A549 (cell line): ENCODE measurements around the gene EMX1. TPM values are rescaled to one million over a fixed set of nuclear protein-coding genes. Genes with fewer than 3 reads are reported as not detected.

Experiments
- ATAC-seq, 2 experiments: fragments of 200-7000 bp in 1 of 2; fragments of >200 bp in 1 of 2; cut with Nextera tagmentation in 1 of 2; cut with Tn5 transposase in 1 of 2; 3 replicates each; pipeline versions ENCODE4 v1.8.0 to v1.9.1; 2018 to 2020; ENCODE audit warnings: mild to moderate bottlenecking in 1 of 2, moderate library complexity in 1 of 2
- CTCF ChIA-PET: fragments of 300-600 bp; sonication (Branson Sonifier 250); formaldehyde crosslinking; extraction: SDS; loops from one replicate; lab custom pipeline; 2021; ENCODE audit warnings: antibody characterized with exemption, inconsistent platforms; lab: Yijun Ruan, JAX
- POLR2A ChIA-PET: fragments of 350-600 bp; formaldehyde crosslinking; extraction: SDS; loops from one replicate; lab custom pipeline; 2021; ENCODE audit warnings: antibody characterized with exemption, inconsistent platforms; lab: Yijun Ruan, JAX
- DNase-seq, 2 experiments: peaks; one replicate each; pipeline versions ENCODE4 v3.0.0 to v3.0.0-alpha.2; 2011 to 2016; ENCODE audit warnings: low read depth in 1 of 2, low spot score in 1 of 2
- FAIRE-seq: peaks from 2 replicates; lab custom pipeline; 2011; peaks lifted over from hg19 to GRCh38; lab: Jason Lieb, UNC
- H3K27ac ChIP-seq, 2 experiments: fragments of >200 bp; sonication (Bioruptor Twin); formaldehyde crosslinking; 3 replicates each; pipeline ENCODE4 v1.5.1; 2016 to 2017
- H3K4me1 ChIP-seq: fragments of >200 bp; sonication (Bioruptor Twin); formaldehyde crosslinking; 3 replicates; pipeline ENCODE4 v1.6.1; 2016
- H3K4me2 ChIP-seq: fragments of >200 bp; sonication (Bioruptor Twin); formaldehyde crosslinking; 3 replicates; pipeline ENCODE4 v1.6.1; 2016
- H3K4me3 ChIP-seq: fragments of >200 bp; sonication (Bioruptor Twin); formaldehyde crosslinking; 3 replicates; pipeline ENCODE4 v1.5.1; 2016
- H3K9me3 ChIP-seq: fragments of >200 bp; sonication (Bioruptor Twin); formaldehyde crosslinking; 3 replicates; pipeline ENCODE4 v1.6.1; 2016
- BHLHE40 ChIP-seq: IDR thresholded peaks from 2 replicates; pipeline ENCODE4 v1.6.1; 2012; ENCODE audit warnings: low read depth, low read length, inconsistent platforms
- CBX2 ChIP-seq: fragments of 200-600 bp; sonication (generic); IDR thresholded peaks from 2 replicates; pipeline ENCODE4 v1.6.1; 2016; ENCODE audit warnings: low read depth, mild to moderate bottlenecking, borderline replicate concordance
- CHD2 ChIP-seq: fragments of 150-350 bp; IDR thresholded peaks from 2 replicates; pipeline ENCODE4 v1.6.1; 2014; ENCODE audit warnings: low read length; ENCODE audit not compliant: partially characterized antibody
- EHF ChIP-seq: fragments of 250-450 bp; sonication (Bioruptor Pico); IDR thresholded peaks from 2 replicates; pipeline ENCODE4 v1.5.0; 2020; ENCODE audit warnings: mild to moderate bottlenecking
- FOSB ChIP-seq: fragments of 250-450 bp; sonication (Bioruptor Pico); IDR thresholded peaks from 2 replicates; pipeline ENCODE4 v1.5.0; 2020; ENCODE audit warnings: mild to moderate bottlenecking, moderate library complexity
- FOSL2 ChIP-seq, 2 experiments: fragments of 450-650 bp in 1 of 2; fragments of >200 bp in 1 of 2; sonication (Bioruptor Twin) in 1 of 2; formaldehyde crosslinking; IDR thresholded peaks; 2 replicates each; pipeline versions ENCODE4 v1.5.0 to v1.6.1; 2016 to 2020; ENCODE audit warnings: mild to moderate bottlenecking in 1 of 2, moderate library complexity in 1 of 2
- FOXS1 ChIP-seq: fragments of 250-450 bp; sonication (Bioruptor Pico); IDR thresholded peaks from 2 replicates; pipeline ENCODE4 v1.5.0; 2020; ENCODE audit warnings: mild to moderate bottlenecking, moderate library complexity
- HOXB13 ChIP-seq: fragments of 250-450 bp; sonication (Bioruptor Pico); IDR thresholded peaks from 2 replicates; pipeline ENCODE4 v1.5.0; 2020; ENCODE audit warnings: low read depth, mild to moderate bottlenecking, moderate library complexity
- JUN ChIP-seq, 2 experiments: fragments of >200 bp; sonication (Bioruptor Twin); formaldehyde crosslinking; IDR thresholded peaks; 2 replicates in 1 of 2; 3 replicates in 1 of 2; pipeline ENCODE4 v1.6.1; 2016 to 2017
- JUNB ChIP-seq: fragments of >200 bp; sonication (Bioruptor Twin); formaldehyde crosslinking; IDR thresholded peaks from 2 replicates; pipeline ENCODE4 v1.6.1; 2016
- KDM5A ChIP-seq: fragments of 200-600 bp; sonication (generic); IDR thresholded peaks from 2 replicates; pipeline ENCODE4 v1.6.1; 2016; ENCODE audit warnings: antibody characterized with exemption, mild to moderate bottlenecking
- MYC ChIP-seq: IDR thresholded peaks from 2 replicates; pipeline ENCODE4 v1.6.1; 2012; ENCODE audit warnings: mild to moderate bottlenecking, inconsistent platforms, low read length, improper control_type of control experiment, borderline replicate concordance
- PBX3 ChIP-seq: IDR thresholded peaks from 2 replicates; pipeline ENCODE4 v1.6.1; 2012
- POLR2A ChIP-seq: IDR thresholded peaks from 2 replicates; pipeline ENCODE4 v1.6.1; 2012; ENCODE audit warnings: mild to moderate bottlenecking, low read length
- REST ChIP-seq: fragments of 200-600 bp; sonication (generic); IDR thresholded peaks from 2 replicates; pipeline ENCODE4 v1.6.1; 2016; ENCODE audit warnings: antibody characterized with exemption, mild to moderate bottlenecking, moderate library complexity
- RFX5 ChIP-seq: fragments of 450-650 bp; IDR thresholded peaks from 2 replicates; pipeline ENCODE4 v1.7.1; 2014; ENCODE audit warnings: antibody characterized with exemption, mild to moderate bottlenecking, moderate library complexity
- RNF2 ChIP-seq: fragments of 200-600 bp; sonication (generic); IDR thresholded peaks from 2 replicates; pipeline ENCODE4 v1.6.1; 2016; ENCODE audit warnings: low read depth, mild to moderate bottlenecking, antibody characterized with exemption, moderate library complexity, borderline replicate concordance
- SREBF2 ChIP-seq: fragments of 450-650 bp; IDR thresholded peaks from 2 replicates; pipeline ENCODE4 v1.6.1; 2014; ENCODE audit warnings: mild to moderate bottlenecking, moderate library complexity
- ZFP36 ChIP-seq: fragments of 450-650 bp; IDR thresholded peaks from 2 replicates; pipeline ENCODE4 v1.6.1; 2014; ENCODE audit warnings: borderline replicate concordance; ENCODE audit not compliant: partially characterized antibody
- ZSCAN20 ChIP-seq: fragments of 250-450 bp; sonication (Bioruptor Pico); IDR thresholded peaks from 2 replicates; pipeline ENCODE4 v1.8.0; 2022; ENCODE audit warnings: mild to moderate bottlenecking, moderate library complexity
- WGBS: methylation state at CpG from one replicate; pipeline ENCODE4 v1.1.6; 2017; ENCODE audit errors: missing lambda C conversion rate; 5-methylcytosine and 5-hydroxymethylcytosine counted together
- polyA plus RNA-seq, 4 experiments: library from polyadenylated mRNA; depleted of rRNA in 3 of 4; stranded (reverse); fragments of >200 nt; fragmentation: RNase III in 1 of 4; extraction: RNeasy Plus Mini Kit Qiagen cat#74134 plus additional on column Dnase treatment in 1 of 4; gene quantifications; 2 replicates in 3 of 4; 3 replicates in 1 of 4; pipeline ENCODE4 v1.2.3, GENCODE V29; 2011 to 2017
- TF ChIP-seq, protein P1 (sequence below): fragments of >200 bp; sonication (Bioruptor Twin); formaldehyde crosslinking; IDR thresholded peaks from 2 replicates; pipeline ENCODE4 v1.6.1; 2016
- TF ChIP-seq, protein P2 (sequence below): fragments of 250-450 bp; sonication (Bioruptor Pico); IDR thresholded peaks from 2 replicates; pipeline ENCODE4 v1.5.0; 2021; ENCODE audit warnings: mild to moderate bottlenecking, moderate library complexity, borderline replicate concordance

EMX1 gene
- polyA plus RNA-seq, 2 of the 4 experiments (the other 2 are of a cell fraction): 0.05 TPM; not detected in 1

DNA sequence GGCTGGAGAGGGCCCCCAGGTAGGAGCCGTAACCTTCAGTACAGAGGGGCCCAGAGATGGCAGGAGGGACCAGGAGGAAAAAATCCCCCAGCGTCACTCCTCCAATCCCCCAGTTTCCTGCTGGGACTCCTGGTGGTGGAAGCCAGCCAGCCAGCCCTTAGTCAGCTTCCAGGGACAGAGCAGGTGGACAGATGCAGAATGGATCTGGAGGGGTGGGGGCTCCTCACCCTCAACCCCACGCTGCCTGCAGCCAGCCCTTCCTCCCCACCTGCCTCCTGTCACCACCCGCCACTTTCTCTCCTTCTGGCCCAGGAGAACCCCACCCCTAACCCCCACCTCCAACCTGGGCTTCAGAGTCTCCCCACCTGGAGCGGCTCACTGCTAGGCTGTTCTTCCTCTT is 21.1 kb downstream of the EMX1 start:
- FAIRE-seq: no peak
- WGBS: 88% methylated on average over 5 of the region's 5 CpGs
- TF ChIP-seq, protein P1, sequence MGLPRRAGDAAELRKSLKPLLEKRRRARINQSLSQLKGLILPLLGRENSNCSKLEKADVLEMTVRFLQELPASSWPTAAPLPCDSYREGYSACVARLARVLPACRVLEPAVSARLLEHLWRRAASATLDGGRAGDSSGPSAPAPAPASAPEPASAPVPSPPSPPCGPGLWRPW: no peak
- TF ChIP-seq FOSL2 (IDR thresholded peaks at IDR 0.05) (no peak), FOSL2 (CRISPR knock-in tag; IDR thresholded peaks at IDR 0.05) (no peak), CHD2 (no peak), RNF2 (no peak), JUNB (no peak), ZFP36 (no peak), KDM5A (no peak), SREBF2 (no peak), HOXB13 (no peak), MYC (no peak), RFX5 (no peak), JUN (IDR thresholded peaks at IDR 0.05) (no peak), FOSB (CRISPR knock-in tag) (no peak), EHF (CRISPR knock-in tag) (no peak), ZSCAN20 (no peak)
- TF ChIP-seq, protein P2, sequence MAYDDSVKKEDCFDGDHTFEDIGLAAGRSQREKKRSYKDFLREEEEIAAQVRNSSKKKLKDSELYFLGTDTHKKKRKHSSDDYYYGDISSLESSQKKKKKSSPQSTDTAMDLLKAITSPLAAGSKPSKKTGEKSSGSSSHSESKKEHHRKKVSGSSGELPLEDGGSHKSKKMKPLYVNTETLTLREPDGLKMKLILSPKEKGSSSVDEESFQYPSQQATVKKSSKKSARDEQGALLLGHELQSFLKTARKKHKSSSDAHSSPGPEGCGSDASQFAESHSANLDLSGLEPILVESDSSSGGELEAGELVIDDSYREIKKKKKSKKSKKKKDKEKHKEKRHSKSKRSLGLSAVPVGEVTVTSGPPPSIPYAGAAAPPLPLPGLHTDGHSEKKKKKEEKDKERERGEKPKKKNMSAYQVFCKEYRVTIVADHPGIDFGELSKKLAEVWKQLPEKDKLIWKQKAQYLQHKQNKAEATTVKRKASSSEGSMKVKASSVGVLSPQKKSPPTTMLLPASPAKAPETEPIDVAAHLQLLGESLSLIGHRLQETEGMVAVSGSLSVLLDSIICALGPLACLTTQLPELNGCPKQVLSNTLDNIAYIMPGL: no peak
- TF ChIP-seq, all 56 proteins: peak for 0
- DNase-seq: no peak
- H3K9me3 ChIP-seq: no peaks in the 10 kb centered on the region
- CTCF ChIA-PET: interaction anchor here (0.9 to 8.6 kb wide), 9 partner anchors 9 to 239 kb away, joined by 3 to 85 read pairs (median 3); no protein-coding TSS in a partner anchor
- H3K4me2 ChIP-seq: no peak overlapping the region
- POLR2A ChIA-PET: no interaction called here
- no peak overlapping the region for H3K4me3 ChIP-seq
- H3K4me1 ChIP-seq: no peaks in the 10 kb centered on the region
- no peak for ATAC-seq
- no peak overlapping the region for H3K27ac ChIP-seq

DNA sequence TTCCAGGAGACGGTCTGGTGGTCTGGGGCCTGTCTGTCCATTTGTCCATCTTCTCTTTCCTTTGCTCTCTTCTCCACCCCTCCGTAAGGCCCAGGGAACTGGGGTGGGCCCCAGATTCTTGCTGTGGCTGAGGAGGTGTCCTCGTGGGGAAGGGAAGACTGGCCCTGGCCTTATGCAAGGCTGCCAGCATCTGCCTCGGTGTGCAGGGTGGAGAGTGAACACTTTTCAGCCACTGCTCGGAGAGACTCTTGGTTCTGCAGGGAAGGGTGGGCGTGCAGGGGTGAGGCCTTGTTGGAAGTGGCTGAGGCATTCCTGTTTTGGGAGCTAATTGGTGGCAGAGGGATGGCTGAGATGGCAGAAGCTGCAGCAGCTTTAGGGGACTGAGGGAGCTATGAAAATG is 23.0 kb downstream of the EMX1 start:
- no peak overlapping the region for H3K27ac ChIP-seq
- CTCF ChIA-PET: interaction anchor here (1.1 to 3.1 kb wide), 8 partner anchors 10 to 237 kb away, joined by 3 to 15 read pairs (median 4); no protein-coding TSS in a partner anchor
- 92% methylated on average over 6 of the region's 6 CpGs for WGBS
- H3K4me1 ChIP-seq: no peaks in the 10 kb centered on the region
- ATAC-seq: no peak
- TF ChIP-seq REST: no peak
- TF ChIP-seq FOXS1: no peak
- no peak for TF ChIP-seq BHLHE40
- no peak overlapping the region for H3K4me3 ChIP-seq
- no peaks in the 10 kb centered on the region for H3K9me3 ChIP-seq
- no peak for FAIRE-seq
- no peak overlapping the region for H3K4me2 ChIP-seq
- no peak for DNase-seq
- POLR2A ChIA-PET: no interaction called here

GRCh38 chr2:72940786-72941185 is 23.5 kb downstream of the EMX1 start:
- WGBS: 92% methylated on average over 6 of the region's 6 CpGs
- no peak for DNase-seq
- TF ChIP-seq CBX2 (no peak), POLR2A (no peak), PBX3 (no peak)
- no peak overlapping the region for H3K4me3 ChIP-seq
- no peak for FAIRE-seq
- ChIA-PET POLR2A (no interaction called here), CTCF (interaction anchor here (1.0 to 3.1 kb wide), 7 partner anchors 12 to 237 kb away, joined by 3 to 15 read pairs (median 3); no protein-coding TSS in a partner anchor)
- no peaks in the 10 kb centered on the region for H3K9me3 ChIP-seq
- no peak for ATAC-seq
- no peak overlapping the region for H3K4me2 ChIP-seq
- no peaks in the 10 kb centered on the region for H3K4me1 ChIP-seq
- no peak overlapping the region for H3K27ac ChIP-seq
